Stimulated activated CD4-positive, alpha-beta T cell treated with anti-CD3 and anti-CD28 coated beads, Interleukin-1b, Interleukin-23, amount 100 ng/mL, for 48 hours (primary cell): ENCODE results near the gene COL5A2.
A peak's percentile ranks its signal among the peaks of the same experiment; 100 is the strongest.

Source experiments
- DNase-seq: peaks from one replicate; pipeline ENCODE4 v3.0.0-alpha.2; 2020

Gene COL5A2

DNA sequence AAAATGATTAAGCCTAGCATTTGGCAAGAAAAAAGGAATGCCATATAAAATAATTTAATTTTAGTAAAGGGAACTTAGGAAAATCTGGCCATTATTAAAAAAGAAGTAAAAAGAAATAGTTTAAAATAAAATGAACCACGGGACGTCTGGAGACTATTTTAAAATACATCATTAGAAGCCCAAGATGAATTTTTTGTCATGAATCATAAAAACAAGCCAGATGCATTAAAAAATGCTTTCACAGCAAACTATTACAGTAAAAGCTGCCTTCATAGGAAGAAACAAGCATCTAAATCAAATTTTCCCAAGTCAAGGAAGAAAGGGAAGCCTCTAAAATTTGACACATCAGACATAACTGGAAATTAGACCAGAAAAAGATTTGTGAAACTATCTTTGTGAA, 33.0 kb downstream of the COL5A2 start:
- no peak for DNase-seq

- no peak for DNase-seq
These were observed 34.8 kb downstream of the COL5A2 start for GRCh38 chr2:189144700-189145211.

DNA sequence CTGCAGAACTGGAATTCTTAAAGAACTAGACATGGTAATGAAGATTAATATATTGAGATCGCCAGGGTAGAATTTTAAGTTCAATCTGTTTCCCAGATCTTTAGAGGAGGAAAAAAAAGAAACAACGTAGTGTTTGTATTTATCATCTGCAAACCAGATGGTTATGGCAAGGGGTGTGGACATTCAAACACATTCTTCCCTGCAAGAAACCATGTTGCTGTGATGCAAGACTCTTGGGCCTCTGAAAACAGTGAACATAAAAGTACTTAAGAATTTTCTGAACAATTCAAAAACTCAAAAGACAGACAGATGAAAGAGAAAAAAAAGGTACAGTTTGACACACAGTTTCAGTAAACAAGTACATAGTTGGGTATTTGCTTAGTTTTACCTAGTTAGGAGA, 35.6 kb downstream of the COL5A2 start:
- DNase-seq = no peak

GRCh38 chr2:189142893-189143759, 36.4 kb downstream of the COL5A2 start:
- peak; percentile 30 for DNase-seq

DNA sequence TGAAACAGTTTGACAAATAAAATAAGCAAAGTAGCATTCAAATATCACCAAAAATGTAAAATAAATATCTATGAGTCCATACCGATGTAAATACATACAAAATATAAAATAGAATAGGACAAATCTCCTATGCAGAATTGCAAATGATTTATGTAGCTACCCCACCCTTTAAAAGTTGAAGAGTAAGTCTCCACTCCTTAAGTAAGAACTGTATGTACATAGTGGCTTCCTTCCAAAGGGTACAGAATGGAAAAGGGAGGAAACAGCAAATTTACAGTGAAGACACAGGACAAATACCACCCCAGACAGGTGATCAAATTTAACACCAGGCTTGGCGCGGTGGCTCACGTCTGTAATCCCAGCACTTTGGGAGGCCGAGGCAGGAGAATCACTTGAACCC, 40.8 kb downstream of the COL5A2 start:
- DNase-seq = no peak

GRCh38 chr2:189137519-189137918, 42.0 kb downstream of the COL5A2 start:
- DNase-seq = no peak

DNA sequence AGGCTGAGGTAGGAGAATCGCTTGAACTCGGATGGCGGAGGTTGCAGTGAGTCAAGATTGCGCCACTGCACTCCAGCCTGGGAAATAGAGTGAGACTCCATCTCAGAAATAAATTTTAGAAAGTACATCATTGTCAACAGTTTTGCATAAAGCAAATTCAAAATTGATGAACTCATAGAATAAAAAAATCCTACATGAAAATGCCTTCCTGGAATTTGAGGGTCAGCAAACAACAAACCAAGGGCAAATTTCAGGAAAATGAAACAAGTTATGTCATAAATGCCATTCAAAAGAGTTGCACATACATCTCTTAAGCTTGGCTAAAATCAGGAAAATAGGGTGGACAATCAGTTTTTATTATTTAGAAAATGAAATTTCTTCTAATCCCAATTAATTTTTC, 45.1 kb downstream of the COL5A2 start:
- no peak for DNase-seq

DNA sequence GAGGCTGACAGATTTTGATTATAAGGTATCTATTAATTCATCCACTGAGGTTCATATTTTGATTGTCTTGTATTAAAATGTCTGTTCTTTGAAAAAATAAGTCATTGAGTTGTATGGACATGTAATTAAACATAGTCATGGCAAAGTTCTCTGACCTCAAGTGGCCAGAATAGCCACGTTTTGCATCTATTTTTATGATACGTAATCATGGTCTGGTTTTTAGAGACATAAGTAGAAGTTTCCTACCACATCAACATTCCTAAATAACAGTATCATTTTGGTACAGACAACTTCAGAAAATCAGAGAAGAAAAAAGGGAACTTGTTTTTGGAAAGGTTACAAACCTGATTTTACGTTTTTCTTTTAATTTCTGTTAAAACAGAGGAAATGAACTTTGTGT, 47.6 kb downstream of the COL5A2 start:
- DNase-seq = no peak

DNA sequence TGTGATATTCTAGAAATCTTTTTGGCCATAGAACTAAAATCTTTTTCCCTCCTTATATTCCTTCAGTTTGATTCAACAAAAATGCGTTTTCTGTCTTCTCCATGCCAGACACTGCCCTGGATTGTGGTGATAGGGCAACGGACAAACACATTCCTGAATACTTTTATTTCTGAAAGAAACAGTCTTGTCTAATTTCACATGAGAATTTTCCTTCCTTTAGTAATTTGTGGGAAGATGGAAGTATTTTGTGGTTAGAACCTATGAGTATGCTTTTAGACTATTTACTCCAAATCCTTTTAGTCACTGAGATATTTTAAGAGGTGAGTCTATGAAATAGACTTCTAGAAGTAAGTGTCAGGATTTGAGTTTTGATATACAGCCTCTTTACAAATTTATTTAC, 49.6 kb downstream of the COL5A2 start:
- DNase-seq = no peak

- DNase-seq = no peak
These were observed 50.6 kb downstream of the COL5A2 start for GRCh38 chr2:189128970-189129369.

DNA sequence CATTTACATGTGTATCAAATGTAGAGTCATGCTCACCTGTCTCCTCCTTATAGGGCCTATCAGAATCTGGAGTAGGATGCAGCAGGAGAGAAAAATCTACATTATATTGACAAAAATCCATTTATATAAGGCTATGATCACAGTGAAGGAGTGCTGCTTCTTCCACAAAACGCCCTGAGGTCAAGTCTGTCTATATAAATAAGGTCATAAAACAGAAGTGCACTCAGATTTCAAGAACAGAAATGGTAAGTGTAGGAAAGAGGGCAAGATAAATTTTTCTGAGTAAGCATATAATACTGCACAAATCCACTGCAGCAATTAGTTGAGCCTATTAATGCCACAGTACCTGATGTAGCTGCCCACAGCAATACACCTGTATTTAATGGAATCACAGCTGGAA, 51.8 kb downstream of the COL5A2 start:
- no peak for DNase-seq

- no peak for DNase-seq
These were observed 54.4 kb downstream of the COL5A2 start for GRCh38 chr2:189125195-189125594.

GRCh38 chr2:189124175-189124574, 55.4 kb downstream of the COL5A2 start:
- DNase-seq = no peak

DNA sequence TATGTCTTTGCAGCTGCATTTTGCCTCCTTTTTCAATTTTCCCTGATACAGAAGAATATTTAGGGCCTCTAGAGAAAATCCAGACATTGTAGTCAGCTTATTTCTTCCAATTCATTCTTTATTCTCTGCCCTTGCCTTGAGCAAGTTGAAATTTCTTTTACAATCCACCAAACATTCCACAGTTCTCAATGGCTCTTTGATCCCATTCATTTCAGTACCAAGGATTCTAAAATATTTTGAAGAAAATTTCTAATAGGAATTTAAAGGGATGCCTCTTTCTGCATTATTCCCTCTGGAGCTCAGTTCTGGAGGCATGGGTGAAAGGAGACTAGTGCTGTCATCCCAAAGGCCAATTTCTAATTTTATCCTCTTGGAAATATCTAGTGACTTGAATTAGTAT, 61.2 kb downstream of the COL5A2 start:
- no peak for DNase-seq

DNA sequence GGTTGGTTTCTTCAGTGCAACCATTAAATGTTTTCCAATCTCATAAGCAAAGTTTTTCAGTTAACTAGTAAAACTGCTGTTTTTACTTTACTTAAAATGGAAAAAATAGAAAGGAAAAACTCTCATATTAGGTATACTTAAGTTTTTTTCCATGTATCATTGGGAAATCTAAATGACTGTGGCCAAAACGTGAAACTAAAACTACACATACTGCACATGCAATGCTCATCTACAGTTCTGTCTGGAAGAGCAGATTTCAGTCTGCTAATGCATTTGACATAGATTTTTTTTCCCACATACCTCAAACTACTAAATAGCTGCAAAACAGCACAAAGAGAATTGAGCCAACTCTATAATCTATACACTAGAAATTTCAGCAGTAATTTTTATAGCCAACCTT, 62.6 kb downstream of the COL5A2 start:
- no peak for DNase-seq

DNA sequence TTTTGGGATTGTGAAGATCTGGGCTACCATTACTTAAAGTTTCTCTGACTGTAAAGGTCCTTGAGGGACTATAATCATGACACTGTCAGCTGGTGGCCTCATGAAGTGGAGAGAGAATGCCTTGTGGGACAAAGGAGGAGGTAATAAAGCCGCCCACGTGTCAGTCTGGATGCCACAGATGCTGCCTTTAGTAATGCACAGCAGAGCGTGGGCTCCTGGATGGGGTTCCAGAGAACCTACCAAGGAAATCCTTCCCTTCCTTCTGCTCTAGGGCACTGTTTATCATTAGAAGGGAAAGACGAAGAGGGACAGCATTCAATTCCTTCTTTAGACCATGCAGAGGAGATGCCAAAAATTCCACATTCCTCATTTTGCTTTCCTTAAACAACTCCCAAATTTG, 63.5 kb downstream of the COL5A2 start:
- no peak for DNase-seq

- DNase-seq = no peak
These were observed 64.4 kb downstream of the COL5A2 start for GRCh38 chr2:189115126-189115525.

DNA sequence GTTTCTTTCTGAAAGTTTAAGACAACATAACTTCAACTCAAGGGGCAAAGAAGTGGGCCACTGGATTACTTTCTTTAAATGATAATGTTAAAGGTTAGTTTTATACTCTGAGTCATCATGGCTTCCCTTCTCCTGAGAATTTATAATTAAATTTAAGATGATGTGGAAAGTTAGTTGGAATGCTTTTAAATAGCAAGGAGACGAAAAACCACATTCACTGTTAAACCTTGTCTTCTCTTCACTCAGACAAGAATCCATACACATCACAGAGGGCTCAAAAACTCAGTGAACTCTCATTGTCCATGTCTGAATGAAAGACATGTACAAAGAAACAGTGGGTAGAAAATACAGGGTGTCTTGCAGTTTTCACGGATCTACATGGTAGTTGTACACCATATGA, 65.6 kb downstream of the COL5A2 start:
- no peak for DNase-seq

DNA sequence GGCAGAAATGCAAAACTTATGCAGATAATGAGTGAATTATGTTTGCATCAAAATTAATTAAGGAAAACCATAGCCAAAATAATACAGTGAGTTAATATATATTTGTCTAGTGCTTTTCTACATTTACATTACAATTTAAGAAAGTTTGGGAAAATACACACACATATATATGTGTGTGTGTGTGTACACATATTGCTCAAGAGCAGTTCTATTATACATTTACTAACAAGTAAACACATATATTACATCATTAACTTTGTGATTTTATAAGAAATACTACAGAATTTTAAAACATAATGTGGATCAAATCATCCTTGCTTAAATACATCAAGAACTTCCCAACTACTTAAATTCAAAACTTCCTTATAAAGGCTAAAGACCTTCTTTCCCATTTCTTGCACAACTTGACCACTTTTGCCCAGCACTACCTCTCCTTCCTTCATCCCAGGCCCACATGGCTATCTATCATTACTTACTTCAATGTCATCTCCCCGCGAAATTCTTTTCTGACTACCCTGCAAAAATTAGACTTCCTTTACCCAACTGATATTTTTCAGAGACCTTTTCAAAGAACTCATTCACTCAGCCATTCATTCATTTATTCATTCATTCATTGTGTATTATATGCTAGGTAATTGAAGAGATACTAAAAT, 68.4 kb downstream of the COL5A2 start:
- DNase-seq = no peak

- DNase-seq = no peak
These were observed 69.6 kb downstream of the COL5A2 start for GRCh38 chr2:189109921-189110397.

GRCh38 chr2:189104934-189105333, 74.6 kb downstream of the COL5A2 start:
- no peak for DNase-seq

- DNase-seq = no peak
These were observed 76.8 kb downstream of the COL5A2 start for GRCh38 chr2:189102735-189103134.

GRCh38 chr2:189097934-189098333, 81.6 kb downstream of the COL5A2 start:
- no peak for DNase-seq

GRCh38 chr2:189096769-189097447, 82.7 kb downstream of the COL5A2 start:
- DNase-seq = no peak
